ENCODE measurements around the gene SH3TC1. TPM values are rescaled to one million over a fixed set of nuclear protein-coding genes. Genes with fewer than 3 reads are reported as not detected.

The SH3TC1 gene
- total RNA-seq, 1 experiment from 2014 or later: 7.8 TPM

- intact Hi-C loops (cut with micrococcal nuclease; ENCODE audit: unreplicated experiment): no loop called here
- TF ChIP-seq, protein P1, sequence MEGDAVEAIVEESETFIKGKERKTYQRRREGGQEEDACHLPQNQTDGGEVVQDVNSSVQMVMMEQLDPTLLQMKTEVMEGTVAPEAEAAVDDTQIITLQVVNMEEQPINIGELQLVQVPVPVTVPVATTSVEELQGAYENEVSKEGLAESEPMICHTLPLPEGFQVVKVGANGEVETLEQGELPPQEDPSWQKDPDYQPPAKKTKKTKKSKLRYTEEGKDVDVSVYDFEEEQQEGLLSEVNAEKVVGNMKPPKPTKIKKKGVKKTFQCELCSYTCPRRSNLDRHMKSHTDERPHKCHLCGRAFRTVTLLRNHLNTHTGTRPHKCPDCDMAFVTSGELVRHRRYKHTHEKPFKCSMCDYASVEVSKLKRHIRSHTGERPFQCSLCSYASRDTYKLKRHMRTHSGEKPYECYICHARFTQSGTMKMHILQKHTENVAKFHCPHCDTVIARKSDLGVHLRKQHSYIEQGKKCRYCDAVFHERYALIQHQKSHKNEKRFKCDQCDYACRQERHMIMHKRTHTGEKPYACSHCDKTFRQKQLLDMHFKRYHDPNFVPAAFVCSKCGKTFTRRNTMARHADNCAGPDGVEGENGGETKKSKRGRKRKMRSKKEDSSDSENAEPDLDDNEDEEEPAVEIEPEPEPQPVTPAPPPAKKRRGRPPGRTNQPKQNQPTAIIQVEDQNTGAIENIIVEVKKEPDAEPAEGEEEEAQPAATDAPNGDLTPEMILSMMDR (IDR thresholded peaks at IDR 0.05; ENCODE audit: unreplicated experiment): no peak
- H3K36me3 Mint-ChIP-seq (ENCODE audit: insufficient read depth, unreplicated experiment): no peaks in the 10 kb centered on the region
- no peak overlapping the region for H3K27ac Mint-ChIP-seq (ENCODE audit: unreplicated experiment)
- H3K4me1 Mint-ChIP-seq (ENCODE audit: low read depth, unreplicated experiment): no peaks in the 10 kb centered on the region
- peaks cover 67% of the 10 kb centered on the region for H3K27me3 Mint-ChIP-seq (ENCODE audit: unreplicated experiment)
- CTCF ChIA-PET: no interaction called here
- no peaks in the 10 kb centered on the region for H3K9me3 Mint-ChIP-seq (ENCODE audit: low read depth, unreplicated experiment)
- no TSS peak for BruUV-seq (replicated peaks)
- H3K4me3 Mint-ChIP-seq (ENCODE audit: low read depth, unreplicated experiment): no peak overlapping the region
- no peak for DNase-seq
These were observed 84.6 kb downstream of the SH3TC1 start for GRCh38 chr4:8283631-8284121.

DNA sequence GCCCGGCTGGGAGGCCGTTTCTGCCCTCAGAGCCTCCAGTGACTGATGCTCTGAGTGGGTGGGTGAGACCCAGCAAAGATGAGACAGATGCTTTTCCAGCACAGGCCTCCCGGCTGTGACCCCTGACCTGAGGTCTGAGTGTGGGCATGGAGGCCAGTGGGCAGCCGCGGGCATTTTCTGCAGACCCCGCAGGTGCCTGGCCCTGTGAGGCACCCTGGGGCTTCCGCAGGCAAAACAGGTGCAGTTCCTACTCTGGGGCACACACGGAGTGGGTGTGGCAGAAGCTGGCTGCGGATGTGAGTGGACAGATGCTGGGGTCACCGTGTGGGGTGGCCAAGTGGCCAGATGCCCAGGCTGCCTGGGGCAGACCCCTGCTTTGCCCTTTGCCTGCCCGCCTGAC, 85.3 kb downstream of the SH3TC1 start:
- intact Hi-C loops (cut with micrococcal nuclease; ENCODE audit: unreplicated experiment): no loop called here
- H3K4me1 Mint-ChIP-seq (ENCODE audit: low read depth, unreplicated experiment): no peaks in the 10 kb centered on the region
- peaks cover 66% of the 10 kb centered on the region for H3K27me3 Mint-ChIP-seq (ENCODE audit: unreplicated experiment)
- H3K36me3 Mint-ChIP-seq (ENCODE audit: insufficient read depth, unreplicated experiment): no peaks in the 10 kb centered on the region
- TF ChIP-seq, protein P1 (IDR thresholded peaks at IDR 0.05; ENCODE audit: unreplicated experiment): no peak
- no TSS peak for BruUV-seq (replicated peaks)
- no peak overlapping the region for H3K27ac Mint-ChIP-seq (ENCODE audit: unreplicated experiment)
- no peak for DNase-seq
- CTCF ChIA-PET: no interaction called here
- no peaks in the 10 kb centered on the region for H3K9me3 Mint-ChIP-seq (ENCODE audit: low read depth, unreplicated experiment)
- H3K4me3 Mint-ChIP-seq (ENCODE audit: low read depth, unreplicated experiment): no peak overlapping the region

GRCh38 chr4:8285143-8285975, 86.3 kb downstream of the SH3TC1 start:
- intact Hi-C loops (cut with micrococcal nuclease; ENCODE audit: unreplicated experiment): no loop called here
- Mint-ChIP-seq H3K4me1 (ENCODE audit: low read depth, unreplicated experiment) (no peaks in the 10 kb centered on the region), H3K4me3 (ENCODE audit: low read depth, unreplicated experiment) (no peak overlapping the region), H3K27me3 (ENCODE audit: unreplicated experiment) (peaks cover 65% of the 10 kb centered on the region), H3K27ac (ENCODE audit: unreplicated experiment) (no peak overlapping the region), H3K36me3 (ENCODE audit: insufficient read depth, unreplicated experiment) (no peaks in the 10 kb centered on the region), H3K9me3 (ENCODE audit: low read depth, unreplicated experiment) (no peaks in the 10 kb centered on the region)
- CTCF ChIA-PET: no interaction called here
- TF ChIP-seq, protein P1 (IDR thresholded peaks at IDR 0.05; ENCODE audit: unreplicated experiment): no peak
- DNase-seq: no peak
- no TSS peak for BruUV-seq (replicated peaks)

DNA sequence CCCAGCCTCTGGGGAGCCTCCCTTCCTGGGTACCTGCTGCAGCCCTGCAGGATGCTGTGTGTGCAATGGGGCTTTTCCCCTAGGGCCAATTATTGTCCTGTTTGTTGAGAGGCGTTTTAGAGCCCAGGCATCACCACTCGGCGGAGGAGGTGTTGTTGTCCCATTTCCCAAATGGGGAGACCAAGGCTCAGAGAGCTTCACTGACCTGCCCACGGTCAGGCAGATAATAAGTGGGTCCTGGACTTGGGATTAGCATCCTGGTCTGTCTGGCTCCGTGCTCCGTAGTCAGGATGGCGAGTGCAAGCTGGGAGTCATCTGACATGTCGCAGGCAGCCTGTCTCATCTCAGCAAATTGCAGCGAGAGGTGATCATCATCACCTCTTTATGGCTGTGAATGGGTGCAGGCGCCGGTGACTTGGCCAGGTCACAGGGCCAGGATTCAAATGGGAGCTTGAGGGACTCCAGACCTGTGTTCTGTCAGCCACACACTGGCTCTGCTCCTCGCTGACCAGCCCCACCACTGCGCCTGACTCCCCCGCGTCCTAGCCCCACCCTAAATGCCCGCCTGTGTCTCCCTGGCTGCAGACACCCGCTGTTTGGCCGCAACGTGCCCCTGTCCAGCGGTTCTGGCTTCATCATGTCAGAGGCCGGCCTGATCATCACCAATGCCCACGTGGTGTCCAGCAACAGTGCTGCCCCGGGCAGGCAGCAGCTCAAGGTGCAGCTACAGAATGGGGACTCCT, 87.1 kb downstream of the SH3TC1 start:
- DNase-seq: no peak
- Mint-ChIP-seq H3K27me3 (ENCODE audit: unreplicated experiment) (peaks cover 71% of the 10 kb centered on the region), H3K4me1 (ENCODE audit: low read depth, unreplicated experiment) (no peaks in the 10 kb centered on the region), H3K4me3 (ENCODE audit: low read depth, unreplicated experiment) (no peak overlapping the region), H3K27ac (ENCODE audit: unreplicated experiment) (no peak overlapping the region), H3K36me3 (ENCODE audit: insufficient read depth, unreplicated experiment) (no peaks in the 10 kb centered on the region), H3K9me3 (ENCODE audit: low read depth, unreplicated experiment) (no peaks in the 10 kb centered on the region)
- TF ChIP-seq, protein P1 (IDR thresholded peaks at IDR 0.05; ENCODE audit: unreplicated experiment): no peak
- no TSS peak for BruUV-seq (replicated peaks)
- CTCF ChIA-PET: no interaction called here
- intact Hi-C loops (cut with micrococcal nuclease; ENCODE audit: unreplicated experiment): no loop called here

Measured in Calu3 (cell line).